ENCODE measurements around the gene EIF4G1.
"Not testable (repeated sequence)": the region's sequence is repeated elsewhere in the genome, so short reads cannot be mapped to it uniquely, and the experiment has no call there.

The EIF4G1 gene

DNA sequence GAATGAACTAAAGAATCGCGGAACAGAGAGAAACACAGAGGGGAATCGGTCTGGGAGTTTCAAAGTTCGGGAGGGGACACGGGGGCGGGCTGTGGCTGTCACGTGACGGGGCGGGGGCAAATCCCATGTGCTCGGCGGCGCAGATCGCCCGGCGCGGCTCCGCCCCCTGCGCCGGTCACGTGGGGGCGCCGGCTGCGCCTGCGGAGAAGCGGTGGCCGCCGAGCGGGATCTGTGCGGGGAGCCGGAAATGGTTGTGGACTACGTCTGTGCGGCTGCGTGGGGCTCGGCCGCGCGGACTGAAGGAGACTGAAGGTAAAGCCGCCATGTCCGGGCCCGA, at the start of gene EIF4G1:
EIF4G1 (plus strand) TSS at position 244 of the 337 bp plus-strand sequence. CDS start 1,191 bp downstream, outside the sequence.
- peaks cover 16% of the 10 kb centered on the region for H3K4me1 ChIP-seq (ENCODE audit: control insufficient read depth, insufficient read depth, low read length)
- peak within 1 kb of the TSS; percentile 88 for H3K4me3 ChIP-seq (ENCODE audit: low read length)
- no peaks in the 10 kb centered on the region for H3K9me3 ChIP-seq (ENCODE audit: control insufficient read depth, low read length)
- H3K36me3 ChIP-seq (ENCODE audit: control insufficient read depth, insufficient read depth, low read length), result no peaks in the 10 kb centered on the region
- H3K27me3 ChIP-seq (ENCODE audit: control insufficient read depth, insufficient read depth, low read length), result no peaks in the 10 kb centered on the region
- H3K9ac ChIP-seq (ENCODE audit: low read length), result peak within 1 kb of the TSS; percentile 98

DNA sequence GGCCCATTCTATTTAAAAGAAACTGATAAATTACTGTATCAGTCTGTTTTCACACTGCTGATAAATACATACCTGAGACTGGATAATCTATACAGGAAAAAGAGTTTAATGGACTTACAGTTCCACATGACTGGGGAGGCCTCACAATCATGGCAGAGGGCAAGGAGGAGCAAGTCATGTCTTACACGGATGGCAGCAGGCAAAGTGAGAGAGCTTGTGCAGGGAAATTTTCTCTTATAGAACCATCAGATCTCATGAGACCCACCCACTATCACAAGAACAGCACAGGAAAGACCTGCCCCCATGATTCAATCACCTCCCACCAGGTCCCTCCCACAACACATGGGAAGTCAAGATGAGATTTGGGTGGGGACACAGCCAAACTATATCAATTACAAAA, 47.2 kb upstream of the EIF4G1 start:
- H3K4me3 ChIP-seq (ENCODE audit: low read length); H3K9me3 ChIP-seq (ENCODE audit: control insufficient read depth, low read length); H3K9ac ChIP-seq (ENCODE audit: low read length); H3K36me3 ChIP-seq (ENCODE audit: control insufficient read depth, insufficient read depth, low read length); H3K4me1 ChIP-seq (ENCODE audit: control insufficient read depth, insufficient read depth, low read length): not testable (repeated sequence)
- H3K27me3 ChIP-seq (ENCODE audit: control insufficient read depth, insufficient read depth, low read length), result peaks cover 17% of the 10 kb centered on the region

DNA sequence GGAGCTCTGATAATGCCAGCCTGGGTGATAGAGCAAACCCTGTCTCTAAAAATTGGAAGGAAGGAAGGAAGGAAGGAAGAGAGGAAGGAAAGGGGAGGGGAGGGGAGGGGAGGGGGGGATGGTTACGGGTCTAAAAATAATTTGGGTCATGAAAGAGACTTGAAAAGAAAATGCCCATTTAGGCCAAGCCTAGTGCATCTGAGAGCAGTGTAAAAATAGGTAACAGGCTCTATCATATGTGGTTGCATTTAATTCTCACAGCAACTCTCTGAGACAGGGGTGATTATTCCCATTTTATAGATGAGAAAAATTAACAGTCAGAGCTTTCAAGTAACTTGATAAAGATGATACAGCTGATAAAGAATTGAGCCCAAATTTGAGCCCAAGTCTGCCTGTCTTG, 42.1 kb upstream of the EIF4G1 start:
- Histone ChIP-seq H3K27me3 (ENCODE audit: control insufficient read depth, insufficient read depth, low read length) (peaks cover 25% of the 10 kb centered on the region), H3K4me3 (ENCODE audit: low read length) (no peak overlapping the region), H3K9ac (ENCODE audit: low read length) (no peak overlapping the region), H3K4me1 (ENCODE audit: control insufficient read depth, insufficient read depth, low read length) (no peaks in the 10 kb centered on the region), H3K36me3 (ENCODE audit: control insufficient read depth, insufficient read depth, low read length) (no peaks in the 10 kb centered on the region), H3K9me3 (ENCODE audit: control insufficient read depth, low read length) (no peaks in the 10 kb centered on the region)

- no peak overlapping the region for H3K9ac ChIP-seq (ENCODE audit: low read length)
- H3K9me3 ChIP-seq (ENCODE audit: control insufficient read depth, low read length), result no peaks in the 10 kb centered on the region
- H3K4me1 ChIP-seq (ENCODE audit: control insufficient read depth, insufficient read depth, low read length), result no peaks in the 10 kb centered on the region
- peaks cover 31% of the 10 kb centered on the region for H3K27me3 ChIP-seq (ENCODE audit: control insufficient read depth, insufficient read depth, low read length)
- H3K36me3 ChIP-seq (ENCODE audit: control insufficient read depth, insufficient read depth, low read length), result no peaks in the 10 kb centered on the region
- H3K4me3 ChIP-seq (ENCODE audit: low read length), result no peak overlapping the region
Observed at GRCh38 chr3:184275381-184275701, 39.1 kb upstream of the EIF4G1 start.

- Histone ChIP-seq H3K4me1 (ENCODE audit: control insufficient read depth, insufficient read depth, low read length) (no peaks in the 10 kb centered on the region), H3K27me3 (ENCODE audit: control insufficient read depth, insufficient read depth, low read length) (peaks cover 31% of the 10 kb centered on the region), H3K9me3 (ENCODE audit: control insufficient read depth, low read length) (no peaks in the 10 kb centered on the region), H3K36me3 (ENCODE audit: control insufficient read depth, insufficient read depth, low read length) (no peaks in the 10 kb centered on the region), H3K4me3 (ENCODE audit: low read length) (no peak within 1 kb of the TSS), H3K9ac (ENCODE audit: low read length) (no peak within 1 kb of the TSS)
Observed at GRCh38 chr3:184275961-184276910, 38.2 kb upstream of the EIF4G1 start, which contains the start of gene ECE2. Gene ECE2 (plus strand): TSS chr3:184276022. CDS start chr3:184276154, 132 bp downstream.

GRCh38 chr3:184277366-184277765, 37.0 kb upstream of the EIF4G1 start:
- H3K9ac ChIP-seq (ENCODE audit: low read length), result no peak overlapping the region
- H3K27me3 ChIP-seq (ENCODE audit: control insufficient read depth, insufficient read depth, low read length), result peaks cover 31% of the 10 kb centered on the region
- H3K9me3 ChIP-seq (ENCODE audit: control insufficient read depth, low read length), result no peaks in the 10 kb centered on the region
- H3K36me3 ChIP-seq (ENCODE audit: control insufficient read depth, insufficient read depth, low read length), result no peaks in the 10 kb centered on the region
- no peaks in the 10 kb centered on the region for H3K4me1 ChIP-seq (ENCODE audit: control insufficient read depth, insufficient read depth, low read length)
- H3K4me3 ChIP-seq (ENCODE audit: low read length), result no peak overlapping the region

GRCh38 chr3:184282941-184283340, 31.5 kb upstream of the EIF4G1 start:
- Histone ChIP-seq H3K4me1 (ENCODE audit: control insufficient read depth, insufficient read depth, low read length) (no peaks in the 10 kb centered on the region), H3K9me3 (ENCODE audit: control insufficient read depth, low read length) (no peaks in the 10 kb centered on the region), H3K9ac (ENCODE audit: low read length) (no peak overlapping the region), H3K36me3 (ENCODE audit: control insufficient read depth, insufficient read depth, low read length) (no peaks in the 10 kb centered on the region), H3K27me3 (ENCODE audit: control insufficient read depth, insufficient read depth, low read length) (no peaks in the 10 kb centered on the region), H3K4me3 (ENCODE audit: low read length) (no peak overlapping the region)

- Histone ChIP-seq H3K4me1 (ENCODE audit: control insufficient read depth, insufficient read depth, low read length) (no peaks in the 10 kb centered on the region), H3K36me3 (ENCODE audit: control insufficient read depth, insufficient read depth, low read length) (no peaks in the 10 kb centered on the region)
Observed at GRCh38 chr3:184283681-184284080, 30.7 kb upstream of the EIF4G1 start.

DNA sequence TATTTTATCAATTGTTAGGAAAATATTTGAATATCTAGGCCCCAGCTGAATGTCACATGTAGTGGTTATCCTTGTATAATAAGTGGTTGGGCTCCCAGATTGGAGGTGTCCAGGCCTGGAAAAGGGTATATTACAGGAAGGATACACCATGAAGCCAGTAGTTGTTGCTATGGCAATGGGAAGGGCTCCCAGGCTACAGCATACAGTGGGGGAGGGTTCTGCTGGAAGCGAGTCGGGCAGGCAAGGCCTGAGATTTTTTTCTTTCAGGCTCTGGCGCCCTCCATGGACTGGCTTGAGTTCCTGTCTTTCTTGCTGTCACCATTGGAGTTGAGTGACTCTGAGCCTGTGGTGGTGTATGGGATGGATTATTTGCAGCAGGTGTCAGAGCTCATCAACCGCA, 29.7 kb upstream of the EIF4G1 start:
- no peaks in the 10 kb centered on the region for H3K9me3 ChIP-seq (ENCODE audit: control insufficient read depth, low read length)
- H3K9ac ChIP-seq (ENCODE audit: low read length), result no peak overlapping the region
- no peaks in the 10 kb centered on the region for H3K36me3 ChIP-seq (ENCODE audit: control insufficient read depth, insufficient read depth, low read length)
- H3K4me1 ChIP-seq (ENCODE audit: control insufficient read depth, insufficient read depth, low read length), result no peaks in the 10 kb centered on the region
- no peak overlapping the region for H3K4me3 ChIP-seq (ENCODE audit: low read length)
- H3K27me3 ChIP-seq (ENCODE audit: control insufficient read depth, insufficient read depth, low read length), result no peaks in the 10 kb centered on the region

More at GRCh38 chr3:184283681-184284080, 30.7 kb upstream of the EIF4G1 start:
- no peaks in the 10 kb centered on the region for H3K9me3 ChIP-seq (ENCODE audit: control insufficient read depth, low read length)
- H3K4me3 ChIP-seq (ENCODE audit: low read length), result no peak overlapping the region
- no peak overlapping the region for H3K9ac ChIP-seq (ENCODE audit: low read length)
- H3K27me3 ChIP-seq (ENCODE audit: control insufficient read depth, insufficient read depth, low read length), result no peaks in the 10 kb centered on the region

- Histone ChIP-seq H3K9me3 (ENCODE audit: control insufficient read depth, low read length) (no peaks in the 10 kb centered on the region), H3K9ac (ENCODE audit: low read length) (no peak overlapping the region), H3K27me3 (ENCODE audit: control insufficient read depth, insufficient read depth, low read length) (peaks cover 6% of the 10 kb centered on the region), H3K36me3 (ENCODE audit: control insufficient read depth, insufficient read depth, low read length) (no peaks in the 10 kb centered on the region), H3K4me1 (ENCODE audit: control insufficient read depth, insufficient read depth, low read length) (no peaks in the 10 kb centered on the region), H3K4me3 (ENCODE audit: low read length) (no peak overlapping the region)
Observed at GRCh38 chr3:184289426-184289938, 24.9 kb upstream of the EIF4G1 start.

DNA sequence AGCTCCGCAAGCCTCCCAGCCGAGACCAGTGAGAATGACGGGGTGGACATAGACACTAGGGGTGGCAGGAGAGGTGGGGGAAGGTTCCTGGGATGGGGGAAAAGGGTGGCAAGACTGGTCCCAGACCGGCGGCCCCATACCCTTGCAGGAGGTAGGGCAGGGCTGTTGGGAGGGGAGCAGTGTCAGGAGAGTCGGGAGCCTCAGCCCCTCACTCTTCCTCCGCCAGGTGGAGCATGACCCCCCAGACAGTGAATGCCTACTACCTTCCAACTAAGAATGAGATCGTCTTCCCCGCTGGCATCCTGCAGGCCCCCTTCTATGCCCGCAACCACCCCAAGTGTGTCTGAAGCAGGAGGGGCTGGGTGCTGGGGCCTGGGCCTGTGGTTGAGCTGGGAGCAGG, 24.1 kb upstream of the EIF4G1 start:
- no peaks in the 10 kb centered on the region for H3K4me1 ChIP-seq (ENCODE audit: control insufficient read depth, insufficient read depth, low read length)
- no peaks in the 10 kb centered on the region for H3K36me3 ChIP-seq (ENCODE audit: control insufficient read depth, insufficient read depth, low read length)
- H3K9me3 ChIP-seq (ENCODE audit: control insufficient read depth, low read length), result no peaks in the 10 kb centered on the region
- H3K4me3 ChIP-seq (ENCODE audit: low read length), result no peak overlapping the region
- H3K27me3 ChIP-seq (ENCODE audit: control insufficient read depth, insufficient read depth, low read length), result peaks cover 6% of the 10 kb centered on the region
- H3K9ac ChIP-seq (ENCODE audit: low read length), result no peak overlapping the region

GRCh38 chr3:184291044-184291737, 23.2 kb upstream of the EIF4G1 start:
- Histone ChIP-seq H3K36me3 (ENCODE audit: control insufficient read depth, insufficient read depth, low read length) (no peaks in the 10 kb centered on the region), H3K9ac (ENCODE audit: low read length) (no peak overlapping the region), H3K27me3 (ENCODE audit: control insufficient read depth, insufficient read depth, low read length) (peaks cover 6% of the 10 kb centered on the region), H3K9me3 (ENCODE audit: control insufficient read depth, low read length) (no peaks in the 10 kb centered on the region), H3K4me3 (ENCODE audit: low read length) (no peak overlapping the region), H3K4me1 (ENCODE audit: control insufficient read depth, insufficient read depth, low read length) (no peaks in the 10 kb centered on the region)
